ENCODE results near the gene CDK1. TPM values are rescaled to one million over a fixed set of nuclear protein-coding genes. Genes with fewer than 3 reads are reported as not detected.

CDK1 gene
- total RNA-seq, 1 experiment from 2014 or later = 193 TPM

DNA sequence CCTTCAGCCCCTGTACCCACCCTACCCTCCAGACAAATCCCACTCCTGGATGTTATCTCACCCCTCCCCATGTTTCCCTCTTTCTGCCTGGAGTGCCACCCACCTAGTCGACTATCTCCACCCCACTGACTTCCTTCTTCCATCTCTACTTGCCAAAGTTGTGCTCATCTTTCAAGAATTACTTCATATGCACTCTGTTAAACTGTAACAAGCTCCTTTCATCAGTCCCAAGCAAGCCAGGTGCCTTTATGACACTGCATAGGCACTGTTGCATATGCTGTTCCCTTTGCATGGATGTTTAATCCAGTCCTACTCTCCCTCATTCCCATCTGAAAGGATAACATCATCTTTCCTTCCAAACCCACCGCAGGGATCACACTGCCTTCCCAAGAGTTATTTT lies 8.9 kb upstream of the CDK1 start:
- DNase-seq (ENCODE audit: extremely low read depth, low read depth) = no peak

DNA sequence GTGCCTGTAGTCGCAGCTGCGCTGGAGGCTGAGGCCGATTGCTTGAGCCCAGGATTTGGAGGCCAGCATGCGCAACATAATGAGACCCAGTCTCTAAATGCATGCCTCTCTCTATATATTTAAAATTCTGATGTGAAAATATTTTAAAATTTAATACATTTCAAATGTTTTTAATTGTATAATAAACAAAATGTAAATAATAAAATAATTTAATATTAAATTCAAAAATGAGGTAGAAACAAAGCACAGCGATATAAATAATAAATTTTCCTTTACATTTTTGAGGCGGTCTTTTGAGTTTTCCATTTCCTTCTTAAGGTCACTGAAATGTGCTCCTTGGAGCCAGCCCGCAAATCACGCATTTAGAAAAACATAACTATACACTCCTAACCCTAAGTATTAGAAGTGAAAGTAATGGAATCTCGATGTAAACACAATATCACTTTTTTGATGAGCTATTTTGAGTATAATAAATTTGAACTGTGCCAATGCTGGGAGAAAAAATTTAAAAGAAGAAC lies 523 bp upstream of the CDK1 start:
- no peak for DNase-seq (ENCODE audit: extremely low read depth, low read depth)

DNA sequence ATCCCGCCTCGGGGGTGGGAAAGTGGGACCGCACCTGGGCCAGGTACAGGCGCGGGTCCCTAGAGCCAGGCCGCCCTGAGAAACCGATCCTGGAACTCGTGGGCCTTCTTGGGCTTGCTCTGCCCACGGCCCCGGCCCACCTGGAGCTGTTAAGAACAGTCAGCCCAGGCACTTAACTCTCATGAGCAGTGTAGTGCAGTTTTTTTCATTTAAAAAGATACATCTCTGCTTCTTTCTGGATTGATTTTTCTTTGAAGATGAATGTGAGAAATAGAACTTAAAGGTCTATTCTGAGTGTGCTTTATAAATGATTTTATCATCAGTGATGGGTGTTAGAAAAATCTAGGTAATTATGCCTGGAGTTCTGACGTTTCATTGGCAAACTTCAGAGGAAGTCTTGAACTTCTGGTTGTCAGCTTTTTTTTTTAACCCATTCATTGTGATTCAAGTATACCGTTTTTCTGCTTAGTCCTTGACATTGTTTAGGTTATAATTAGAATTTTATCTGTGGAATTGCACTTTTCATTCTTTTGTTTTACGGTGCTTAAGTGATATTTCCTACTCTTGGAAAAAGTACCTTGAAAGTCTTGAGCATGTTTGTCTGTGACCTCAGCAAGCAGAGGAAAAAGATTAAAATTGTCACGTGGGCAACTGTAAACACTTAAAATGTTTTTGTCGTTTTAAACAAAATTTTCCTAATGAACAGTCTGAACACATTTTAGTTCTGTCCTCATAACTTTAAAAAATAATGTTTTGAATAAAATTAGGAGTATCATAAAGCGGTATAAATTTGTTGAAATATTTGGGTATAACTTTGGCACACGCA lies 906 bp downstream of the CDK1 start:
- DNase-seq (ENCODE audit: extremely low read depth, low read depth) = no peak

DNA sequence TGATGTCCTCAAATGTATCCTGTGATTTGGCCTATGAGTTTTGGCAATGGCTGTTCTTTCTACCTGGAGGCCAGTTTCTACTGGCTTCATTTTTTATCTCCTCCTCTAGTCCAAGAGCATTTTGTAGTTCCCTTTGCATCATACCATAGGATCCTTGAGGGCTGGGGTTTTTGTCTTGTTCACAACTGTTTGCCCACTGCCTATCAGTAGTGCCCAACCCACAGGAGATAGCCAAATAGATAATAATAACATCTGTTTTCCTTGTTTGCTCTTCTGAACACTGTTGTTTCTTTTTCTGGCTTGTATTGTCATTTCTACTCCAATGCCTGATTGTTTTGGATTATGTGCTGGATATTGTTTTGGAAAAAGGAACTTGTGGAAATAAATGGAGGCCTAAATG lies 3.4 kb downstream of the CDK1 start:
- no peak for DNase-seq (ENCODE audit: extremely low read depth, low read depth)

DNA sequence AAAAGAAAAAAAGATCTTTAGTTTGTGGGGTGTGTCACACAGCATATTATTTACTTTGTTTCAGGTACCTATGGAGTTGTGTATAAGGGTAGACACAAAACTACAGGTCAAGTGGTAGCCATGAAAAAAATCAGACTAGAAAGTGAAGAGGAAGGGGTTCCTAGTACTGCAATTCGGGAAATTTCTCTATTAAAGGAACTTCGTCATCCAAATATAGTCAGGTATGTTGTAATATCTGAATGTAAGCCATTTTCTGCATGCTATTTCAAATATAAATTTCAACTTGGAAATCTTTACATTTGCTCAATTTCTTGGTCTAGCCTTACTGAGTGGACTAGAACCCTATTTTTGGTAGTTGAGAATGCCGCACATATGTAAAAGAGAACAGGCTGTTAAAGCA lies 6.4 kb downstream of the CDK1 start:
- no peak for DNase-seq (ENCODE audit: extremely low read depth, low read depth)

DNA sequence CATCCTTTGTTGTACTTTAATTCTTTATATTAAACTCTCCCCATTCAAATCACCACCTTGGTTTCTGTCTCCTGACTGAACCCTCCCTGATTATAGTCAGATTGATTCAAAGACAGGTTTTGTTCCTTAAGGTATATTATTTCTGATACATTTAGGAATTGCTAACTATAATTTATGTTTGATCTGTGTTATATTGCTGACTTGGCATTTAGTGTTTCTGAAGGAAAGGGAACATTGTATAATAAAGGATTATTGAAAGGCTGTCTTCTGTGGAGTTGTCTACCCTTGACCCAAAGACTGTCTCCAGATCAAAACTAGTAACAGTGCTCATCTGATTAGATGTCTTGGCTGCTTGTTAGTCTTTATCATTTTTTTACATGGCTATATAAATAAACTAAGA lies 10.3 kb downstream of the CDK1 start:
- no peak for DNase-seq (ENCODE audit: extremely low read depth, low read depth)

DNA sequence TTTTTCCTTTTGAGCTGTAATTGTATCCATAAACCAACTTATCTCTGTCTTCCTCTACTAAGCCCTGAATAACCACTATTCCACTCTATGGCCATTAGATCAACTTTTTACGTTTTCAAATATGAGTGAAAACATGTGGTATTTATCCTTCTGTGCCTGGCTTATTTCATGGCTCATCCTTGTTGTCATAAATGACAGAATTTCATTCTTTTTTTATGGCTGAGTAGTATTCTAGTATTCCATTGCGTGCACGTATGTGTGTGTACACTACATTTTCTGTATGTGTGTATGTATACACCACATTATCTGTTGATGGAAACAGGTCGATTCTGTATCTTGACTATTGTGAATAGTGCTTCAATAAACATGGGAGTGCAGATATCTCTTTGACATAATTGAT lies 11.1 kb downstream of the CDK1 start:
- no peak for DNase-seq (ENCODE audit: extremely low read depth, low read depth)

DNA sequence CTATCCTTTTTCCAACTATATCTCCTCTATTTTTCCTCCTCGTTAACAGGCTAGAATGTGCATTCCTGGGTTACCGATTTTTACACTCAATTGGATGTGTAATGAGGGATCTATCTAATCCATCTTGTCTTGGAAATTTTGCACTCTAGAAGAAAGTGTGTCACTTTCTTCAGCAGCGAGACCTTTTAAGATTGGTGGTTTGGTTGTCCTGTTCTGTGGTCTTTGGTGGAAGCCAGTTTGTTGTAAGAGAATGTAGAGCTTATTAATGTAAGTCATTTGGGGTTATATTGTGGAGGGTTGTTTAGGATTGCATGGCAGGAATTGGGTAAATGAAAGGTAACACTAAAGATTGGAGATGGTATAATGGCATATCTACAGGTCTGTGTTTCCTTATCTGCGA lies 16.7 kb downstream of the CDK1 start:
- DNase-seq (ENCODE audit: extremely low read depth, low read depth) = no peak

DNA sequence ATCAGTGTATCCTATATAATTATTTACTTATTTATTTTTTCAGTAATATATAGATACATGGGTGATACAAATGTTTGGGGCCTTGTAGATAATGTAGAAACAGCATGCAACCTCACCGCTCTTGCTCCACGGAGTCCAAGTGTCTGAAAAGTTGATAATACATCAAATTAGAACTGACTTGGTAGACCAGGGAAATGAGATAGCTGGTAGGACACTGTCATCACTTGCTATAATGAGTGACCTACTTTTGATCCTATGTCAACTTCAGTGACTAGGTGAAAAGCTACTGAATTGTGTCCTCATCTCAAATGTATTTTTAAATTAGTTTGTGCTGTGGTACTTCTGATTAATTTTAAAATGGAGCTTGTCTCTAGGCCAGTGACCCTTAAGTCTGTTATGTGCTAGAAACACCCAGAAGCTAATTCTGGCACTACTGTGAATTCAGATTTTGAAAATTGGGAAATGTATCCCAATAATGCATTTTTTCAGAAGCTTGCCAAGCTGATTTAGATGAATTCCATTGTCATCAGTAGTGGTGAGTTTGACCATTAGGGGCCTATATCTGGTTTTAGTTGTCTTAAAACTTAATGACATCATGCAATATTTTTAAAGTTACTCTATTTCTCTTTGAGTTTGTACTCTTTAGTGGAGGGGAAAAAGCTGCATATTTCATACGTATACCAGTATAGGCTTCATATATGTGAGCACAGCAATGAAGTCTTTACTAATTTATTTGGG lies 17.4 kb downstream of the CDK1 start:
- no peak for DNase-seq (ENCODE audit: extremely low read depth, low read depth)

DNA sequence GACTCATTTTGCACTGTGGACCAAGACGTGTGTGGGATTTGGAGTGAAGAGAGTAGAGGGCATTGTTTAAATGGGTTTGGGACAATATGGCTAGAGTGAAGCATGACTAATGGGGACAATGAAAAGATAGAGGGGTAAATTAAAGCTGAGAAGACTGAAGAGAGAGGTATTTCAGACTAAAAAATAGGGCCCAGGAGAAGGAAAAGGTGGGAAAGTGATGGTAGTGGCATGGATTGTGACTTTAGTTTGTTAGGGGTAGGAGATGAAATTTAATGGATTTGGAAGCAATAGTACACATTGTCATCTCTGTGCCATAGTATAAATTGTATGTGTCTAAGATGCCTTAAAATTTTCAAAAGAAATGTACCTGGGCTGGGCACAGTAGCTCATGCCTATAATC lies 18.2 kb downstream of the CDK1 start:
- DNase-seq (ENCODE audit: extremely low read depth, low read depth) = no peak

DNA sequence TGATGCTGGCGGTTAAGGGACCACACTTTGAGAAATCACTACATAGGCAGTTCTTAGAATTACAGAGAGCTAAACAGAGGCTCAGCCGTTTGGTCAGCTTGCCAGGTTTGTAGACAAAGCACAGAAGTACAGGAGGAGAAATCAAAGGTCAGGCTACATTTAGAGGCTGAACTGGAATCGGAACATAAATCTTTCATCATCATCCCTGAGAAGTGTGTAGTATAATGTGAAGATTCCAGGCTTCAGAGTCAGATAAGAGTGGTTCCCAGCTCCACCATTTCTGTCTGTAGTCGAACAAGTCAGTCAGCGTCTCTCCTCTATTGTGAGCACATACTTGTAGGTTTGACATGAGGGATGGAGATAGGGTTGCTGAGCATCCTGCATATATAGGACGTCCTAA lies 18.9 kb downstream of the CDK1 start:
- no peak for DNase-seq (ENCODE audit: extremely low read depth, low read depth)

DNA sequence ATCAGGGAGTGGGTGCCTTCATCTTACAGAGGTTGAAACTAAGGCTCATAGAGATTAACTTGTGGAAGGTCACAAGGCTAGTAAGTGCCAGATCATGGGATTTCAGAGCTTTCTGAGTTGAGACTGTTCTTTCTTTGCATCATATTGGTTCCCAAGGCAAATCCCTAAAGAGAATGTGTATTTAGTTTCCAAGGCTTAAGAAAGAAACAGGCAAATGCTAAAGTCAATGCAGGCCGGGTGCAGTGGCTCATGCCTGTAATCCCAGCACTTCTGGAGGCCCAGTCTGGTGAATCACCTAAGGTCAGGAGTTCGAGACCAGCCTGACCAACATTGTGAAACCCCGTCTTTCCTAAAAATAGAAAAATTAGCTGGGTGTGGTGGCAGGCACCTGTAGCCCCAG lies 19.8 kb downstream of the CDK1 start:
- DNase-seq (ENCODE audit: extremely low read depth, low read depth) = no peak

DNA sequence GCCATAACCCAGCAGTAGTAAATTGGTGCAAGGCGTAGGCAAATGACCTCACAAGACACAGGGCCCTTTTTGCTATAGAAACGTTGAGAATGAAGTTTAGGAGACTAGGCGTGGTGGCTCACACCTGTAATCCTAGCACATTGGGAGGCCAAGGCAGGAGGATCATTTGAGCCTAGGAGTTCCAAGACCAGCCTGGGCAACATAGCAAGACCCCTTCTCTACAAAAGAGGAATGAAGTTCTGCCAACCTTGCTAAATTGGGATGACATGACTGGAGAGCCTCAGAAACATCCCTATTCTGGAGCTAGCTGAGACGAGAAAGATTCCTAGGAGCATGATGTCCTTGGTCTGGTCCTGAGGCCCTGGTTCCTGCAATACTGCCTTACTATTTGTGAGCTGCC lies 20.6 kb downstream of the CDK1 start:
- no peak for DNase-seq (ENCODE audit: extremely low read depth, low read depth)

DNA sequence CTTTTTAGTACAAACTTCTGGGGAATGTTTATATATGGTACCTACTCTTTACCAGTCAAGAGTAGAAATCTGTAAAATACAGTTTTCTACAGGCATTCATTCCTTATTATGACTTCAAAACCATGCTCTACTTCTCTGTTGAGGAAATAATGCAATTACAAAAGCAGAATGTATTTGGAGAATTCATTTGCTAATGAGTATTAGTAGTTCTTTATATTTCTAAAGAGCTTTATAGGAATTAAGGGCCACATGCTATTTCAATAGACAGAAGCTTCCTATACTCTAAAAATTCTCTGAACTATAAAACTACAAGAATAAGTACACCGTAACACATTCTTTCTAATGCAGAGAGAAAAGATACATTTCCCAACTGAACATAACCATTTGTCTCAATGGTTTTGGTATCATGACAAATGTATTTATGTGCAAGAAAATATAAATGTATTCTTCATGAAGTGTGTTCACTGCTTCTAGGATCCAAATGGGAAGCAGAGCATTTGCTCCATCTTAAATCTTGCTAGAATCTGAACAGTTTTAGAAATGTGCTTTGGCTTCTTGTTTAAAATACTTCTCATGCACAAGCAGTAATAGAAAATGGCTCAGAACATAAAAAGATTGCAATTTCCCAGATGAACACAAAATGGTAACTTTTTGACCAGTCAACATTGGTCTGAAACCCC lies 21.8 kb downstream of the CDK1 start:
- DNase-seq (ENCODE audit: extremely low read depth, low read depth) = no peak

DNA sequence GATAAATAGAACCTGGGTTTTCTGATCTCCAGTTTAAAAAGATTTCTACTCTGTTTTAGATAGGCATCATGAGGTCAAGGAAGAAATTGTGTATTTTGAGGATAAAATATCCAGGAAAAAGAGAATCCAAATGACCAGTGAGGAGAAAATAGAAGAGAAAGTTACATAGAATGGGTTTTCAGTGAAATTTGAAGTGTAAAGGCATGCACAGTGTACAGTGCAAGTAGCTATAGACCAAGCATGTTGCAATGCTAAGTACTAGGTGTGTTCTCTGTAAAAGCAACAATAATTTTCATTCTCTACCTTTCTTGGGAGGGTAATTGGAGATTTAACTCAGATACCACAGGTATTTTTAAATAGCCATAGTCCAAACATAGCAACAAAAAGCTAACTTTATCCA lies 22.6 kb downstream of the CDK1 start:
- DNase-seq (ENCODE audit: extremely low read depth, low read depth) = no peak

DNA sequence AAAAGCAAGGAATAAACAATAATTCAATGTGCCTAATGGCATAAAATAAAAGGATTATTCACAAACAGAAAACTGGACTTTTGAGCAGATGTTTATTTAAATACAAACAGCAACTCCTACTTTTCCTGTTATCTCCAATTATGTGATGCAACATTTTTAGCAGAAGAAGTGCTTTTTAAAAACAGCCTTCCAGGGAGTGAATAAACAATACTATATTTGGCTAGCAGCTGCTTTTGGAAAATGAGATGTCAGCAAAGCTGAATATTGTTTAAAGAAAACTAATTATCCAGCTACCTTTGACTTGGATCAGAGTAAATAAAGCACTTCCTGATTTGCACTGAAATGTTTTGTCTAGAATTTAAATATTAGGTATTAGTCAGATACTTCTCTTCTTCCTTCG lies 23.2 kb downstream of the CDK1 start:
- DNase-seq (ENCODE audit: extremely low read depth, low read depth) = no peak

DNA sequence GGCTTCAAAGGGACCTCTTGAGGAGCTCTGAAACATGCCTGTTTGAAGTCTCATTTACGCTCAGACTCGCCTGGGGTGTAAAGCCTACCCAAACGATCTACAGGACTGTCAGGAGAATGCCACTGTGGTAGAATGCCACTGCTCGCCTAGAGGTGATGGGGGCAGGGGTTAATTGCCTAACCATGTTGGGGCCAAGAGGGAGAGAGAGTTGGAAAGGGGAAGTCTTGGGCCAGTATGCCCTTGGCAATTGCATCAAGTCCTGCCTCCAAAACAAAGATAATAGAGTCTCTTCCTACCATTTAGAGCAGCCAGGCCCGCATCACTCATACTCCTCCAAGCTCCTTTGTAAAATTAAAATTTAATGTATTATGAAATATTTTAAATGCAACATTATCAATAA lies 25.2 kb downstream of the CDK1 start:
- no peak for DNase-seq (ENCODE audit: extremely low read depth, low read depth)

DNA sequence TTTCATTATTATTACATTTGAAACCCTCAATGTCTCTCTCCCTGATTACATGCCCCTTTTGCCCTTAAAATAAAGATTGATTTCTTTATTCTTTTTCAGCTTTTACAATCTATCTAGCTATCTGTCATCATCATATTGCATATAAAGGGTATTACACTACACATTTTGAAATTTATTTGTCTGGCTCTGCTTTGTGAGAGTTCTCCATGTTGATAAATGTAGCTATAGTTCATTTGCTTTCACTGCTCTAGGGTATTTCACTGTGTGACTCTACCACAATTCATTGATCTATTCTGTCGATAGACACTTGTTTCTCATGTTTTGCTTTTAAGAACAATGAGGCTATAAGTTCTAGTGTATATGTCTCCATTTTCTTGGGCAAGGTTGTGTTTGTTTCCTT lies 25.6 kb downstream of the CDK1 start:
- DNase-seq (ENCODE audit: extremely low read depth, low read depth) = no peak

DNA sequence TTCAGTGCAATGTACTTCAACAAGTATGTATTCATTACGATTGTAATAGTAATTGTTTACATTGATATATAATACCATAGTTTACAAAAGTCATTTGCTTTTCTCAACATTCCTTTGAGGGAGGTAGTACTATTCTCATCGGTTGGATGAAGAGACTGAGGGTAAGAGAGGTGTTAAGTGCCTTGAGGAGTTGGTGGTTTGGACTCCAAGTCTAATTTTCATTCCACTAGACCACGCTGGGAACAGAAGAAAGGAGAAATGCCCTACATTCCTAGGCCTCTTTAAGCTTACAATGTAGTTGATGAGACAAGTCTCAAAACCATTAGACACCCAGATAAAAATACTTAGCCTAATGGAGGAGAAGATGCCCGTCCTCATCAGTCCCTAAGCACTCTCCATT lies 28.6 kb downstream of the CDK1 start:
- no peak for DNase-seq (ENCODE audit: extremely low read depth, low read depth)

DNA sequence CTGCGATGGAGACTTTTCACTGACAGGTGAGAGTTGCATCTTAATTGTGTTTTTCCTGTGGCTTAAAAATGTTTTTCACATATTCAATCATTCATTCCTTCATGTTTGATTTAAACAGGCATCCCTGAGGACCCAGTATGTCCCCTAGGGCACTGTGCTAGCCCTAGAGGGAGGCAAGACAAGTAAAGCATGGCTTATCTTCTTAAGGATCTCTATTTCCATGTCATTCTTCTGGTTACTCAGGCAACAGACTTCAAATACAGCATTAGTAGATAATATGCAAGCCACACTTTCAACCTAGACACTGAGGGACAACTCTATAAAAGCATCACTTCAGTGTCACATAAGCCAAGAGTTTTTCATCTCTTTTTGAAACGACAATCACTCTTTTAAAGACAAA lies 29.2 kb downstream of the CDK1 start:
- DNase-seq (ENCODE audit: extremely low read depth, low read depth) = no peak

DNA sequence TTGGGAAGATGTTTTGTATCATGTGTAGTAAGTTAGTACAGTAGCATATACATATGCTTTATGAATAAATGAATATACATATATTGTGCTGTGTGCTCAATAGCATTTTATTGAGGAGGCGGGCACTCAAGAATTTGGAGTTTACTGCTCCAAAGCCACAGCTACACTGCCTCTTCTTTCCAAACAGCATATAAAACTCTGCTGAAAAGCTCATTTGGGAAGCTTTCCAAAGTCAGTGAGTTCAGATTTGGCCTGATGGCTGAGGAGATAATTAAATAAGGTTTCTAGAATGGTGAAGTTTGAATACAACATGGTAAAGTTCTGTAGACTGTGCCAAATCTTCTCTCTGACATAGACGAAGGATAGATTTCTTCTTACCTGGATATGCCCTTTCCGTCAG lies 29.8 kb downstream of the CDK1 start:
- DNase-seq (ENCODE audit: extremely low read depth, low read depth) = no peak

DNA sequence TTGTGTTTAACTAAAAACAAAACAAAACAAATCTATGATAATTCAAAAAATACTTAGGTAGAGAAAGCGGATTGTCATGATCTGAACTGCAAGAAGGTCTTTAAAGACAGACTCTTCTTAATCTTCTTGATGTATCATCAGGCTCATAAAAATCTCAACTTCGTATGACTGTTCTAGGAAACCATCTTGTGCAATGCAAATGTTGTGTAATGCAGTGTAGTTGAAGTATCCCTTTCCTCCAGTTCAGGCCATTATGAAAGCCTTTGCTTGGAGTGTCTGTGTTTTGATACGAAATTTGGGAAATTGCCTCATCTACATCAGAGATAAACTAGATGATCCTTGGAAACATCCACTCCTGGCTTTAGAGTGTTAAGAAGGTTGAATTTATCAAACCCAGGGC lies 30.9 kb downstream of the CDK1 start:
- peak; percentile 36 for DNase-seq (ENCODE audit: extremely low read depth, low read depth)
